ENCODE results near the gene TRIM40.
"Not testable (repeated sequence)": the region's sequence is repeated elsewhere in the genome, so short reads cannot be mapped to it uniquely, and the experiment has no call there.

TRIM40 gene

DNA sequence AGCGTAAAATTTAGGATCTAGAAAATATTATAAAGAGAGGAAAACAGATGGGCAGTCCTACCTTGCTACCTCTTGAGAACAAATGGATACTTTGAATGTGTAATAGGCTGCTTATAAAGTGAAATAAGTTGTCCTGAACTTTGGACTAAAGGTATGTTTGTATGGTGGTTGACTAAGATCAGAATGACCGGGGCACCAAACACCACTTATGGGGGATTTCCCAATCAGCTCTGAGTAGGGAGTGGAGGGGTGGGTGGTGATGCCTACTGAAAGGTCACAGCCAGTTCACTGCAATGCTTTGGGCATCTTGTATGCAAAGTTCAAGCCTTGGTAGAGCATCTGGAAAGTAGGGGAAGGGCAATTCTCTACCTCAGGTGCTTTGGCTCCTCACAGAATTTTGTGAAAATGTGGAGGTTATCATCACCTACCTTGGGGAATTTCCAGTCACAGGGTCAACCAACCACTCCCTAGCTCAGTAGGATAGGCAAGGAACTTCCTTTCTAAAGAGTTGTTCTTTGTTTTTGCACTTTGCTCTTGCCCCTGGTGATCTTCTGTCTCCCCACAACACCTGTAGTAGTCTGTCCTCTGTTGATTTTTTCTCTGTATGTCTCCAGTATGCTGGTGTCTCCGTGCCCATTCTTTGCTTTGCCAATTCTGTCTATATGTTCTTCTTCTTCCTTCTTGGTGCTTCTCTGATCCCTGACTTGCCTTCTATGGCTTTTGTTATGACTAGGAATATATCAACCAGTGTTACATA is 22.8 kb upstream of the TRIM40 start, which contains the start of gene TRIM31:
TSS of gene TRIM31 (minus strand) at position 88 of the 757 bp plus-strand sequence. CDS start 285 bp downstream, outside the sequence.
- no peak within 1 kb of the TSS for H3K27ac ChIP-seq
- DNase-seq (ENCODE audit: low read depth, low spot score): no peak

GRCh38 chr6:30113841-30114240 is 22.1 kb upstream of the TRIM40 start:
- H3K27ac ChIP-seq: no peak overlapping the region
- DNase-seq (ENCODE audit: low read depth, low spot score): no peak

- DNase-seq (ENCODE audit: low read depth, low spot score): no peak
- no peak overlapping the region for H3K27ac ChIP-seq
Observed at GRCh38 chr6:30116724-30117123, 19.2 kb upstream of the TRIM40 start.

DNA sequence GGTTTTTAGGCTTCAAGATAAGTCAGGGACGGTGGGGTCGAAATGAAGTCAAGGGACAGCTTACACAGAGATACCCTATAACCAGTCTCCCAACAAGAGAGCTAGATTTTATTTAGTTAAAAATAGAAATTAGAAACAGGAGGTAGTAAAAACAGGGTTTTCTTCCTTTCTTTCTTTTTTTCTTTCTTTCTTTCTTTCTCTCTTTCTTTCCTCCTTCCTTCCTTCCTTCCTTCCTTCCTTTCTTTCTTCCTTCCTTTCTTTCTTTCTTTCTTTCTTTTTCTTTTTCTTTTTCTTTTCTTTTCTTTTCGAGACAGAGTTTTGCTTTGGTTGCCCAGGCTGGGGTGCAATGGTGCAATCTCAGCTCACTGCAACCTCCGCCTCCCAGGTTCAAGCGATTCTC is 17.2 kb upstream of the TRIM40 start:
- not testable (repeated sequence) for H3K27ac ChIP-seq; DNase-seq (ENCODE audit: low read depth, low spot score)

DNA sequence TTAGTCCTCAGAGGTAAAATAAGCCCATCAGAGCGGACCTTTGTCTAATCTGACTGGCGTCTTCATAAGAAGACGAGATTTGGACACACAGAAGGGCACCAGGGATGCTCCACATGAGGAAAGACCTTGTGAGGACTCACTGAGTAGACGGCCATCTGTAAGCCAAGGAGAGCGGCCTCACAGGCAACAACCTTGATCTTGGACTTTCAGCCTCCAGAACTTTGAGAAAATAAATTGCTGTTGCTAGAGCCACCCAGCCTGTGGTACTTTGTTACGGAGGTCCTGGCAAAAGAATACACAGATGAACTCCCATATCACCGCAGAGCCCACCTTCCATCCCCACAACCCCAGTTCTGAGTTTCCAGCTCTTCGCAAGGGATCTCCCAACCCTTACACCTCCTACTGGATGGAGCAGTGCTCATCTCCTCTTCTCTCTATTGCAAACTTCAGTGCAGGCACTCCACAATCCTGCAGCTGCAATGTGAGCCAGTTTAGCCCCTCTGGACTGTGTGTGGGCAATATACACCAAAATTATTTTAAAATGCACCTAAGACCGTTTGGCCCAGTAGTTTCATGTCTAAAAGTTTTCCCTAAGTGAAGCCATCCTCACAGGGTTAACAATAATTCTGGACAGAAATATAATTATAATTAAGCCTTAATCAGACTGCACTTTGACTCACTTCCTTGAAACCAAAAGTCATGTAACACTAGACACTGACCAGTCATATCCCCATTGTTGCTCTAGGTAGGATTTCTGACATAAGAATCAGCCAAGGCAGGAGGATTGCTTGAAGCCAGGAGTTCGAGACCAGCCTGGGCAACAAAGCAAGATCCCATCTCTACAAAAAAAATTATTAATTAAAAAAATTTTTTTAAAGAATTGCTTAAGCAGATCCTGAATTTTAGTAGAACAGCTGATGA is 14.2 kb upstream of the TRIM40 start:
- no peak for DNase-seq (ENCODE audit: low read depth, low spot score)
- no peak overlapping the region for H3K27ac ChIP-seq

DNA sequence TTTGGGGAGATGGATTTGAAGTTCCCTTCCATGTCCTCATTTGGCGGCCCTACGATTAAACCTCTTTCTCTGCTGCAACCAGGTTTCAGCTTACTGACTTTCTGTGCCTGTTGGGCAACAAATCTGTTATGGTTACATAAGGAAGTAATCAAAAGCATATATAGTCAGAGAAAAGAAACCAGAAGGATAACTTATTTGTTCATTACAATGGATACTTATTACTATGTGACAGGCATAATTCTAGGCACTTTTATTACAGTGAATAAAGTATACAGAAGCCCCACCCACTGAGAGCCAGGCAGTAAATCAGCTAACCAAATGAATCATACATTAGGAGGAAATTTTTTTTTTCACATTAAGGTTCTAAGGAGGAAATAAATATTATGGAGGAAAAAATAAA is 13.4 kb upstream of the TRIM40 start:
- H3K27ac ChIP-seq: no peak overlapping the region
- DNase-seq (ENCODE audit: low read depth, low spot score): peak; percentile 26

- no peak overlapping the region for H3K27ac ChIP-seq
- no peak for DNase-seq (ENCODE audit: low read depth, low spot score)
Observed at GRCh38 chr6:30127238-30128093, 8.5 kb upstream of the TRIM40 start.

GRCh38 chr6:30129265-30130178 is 6.4 kb upstream of the TRIM40 start:
- H3K27ac ChIP-seq: no peak overlapping the region
- no peak for DNase-seq (ENCODE audit: low read depth, low spot score)

- no peak overlapping the region for H3K27ac ChIP-seq
- DNase-seq (ENCODE audit: low read depth, low spot score): no peak
Observed at GRCh38 chr6:30130179-30130679, 5.7 kb upstream of the TRIM40 start.

DNA sequence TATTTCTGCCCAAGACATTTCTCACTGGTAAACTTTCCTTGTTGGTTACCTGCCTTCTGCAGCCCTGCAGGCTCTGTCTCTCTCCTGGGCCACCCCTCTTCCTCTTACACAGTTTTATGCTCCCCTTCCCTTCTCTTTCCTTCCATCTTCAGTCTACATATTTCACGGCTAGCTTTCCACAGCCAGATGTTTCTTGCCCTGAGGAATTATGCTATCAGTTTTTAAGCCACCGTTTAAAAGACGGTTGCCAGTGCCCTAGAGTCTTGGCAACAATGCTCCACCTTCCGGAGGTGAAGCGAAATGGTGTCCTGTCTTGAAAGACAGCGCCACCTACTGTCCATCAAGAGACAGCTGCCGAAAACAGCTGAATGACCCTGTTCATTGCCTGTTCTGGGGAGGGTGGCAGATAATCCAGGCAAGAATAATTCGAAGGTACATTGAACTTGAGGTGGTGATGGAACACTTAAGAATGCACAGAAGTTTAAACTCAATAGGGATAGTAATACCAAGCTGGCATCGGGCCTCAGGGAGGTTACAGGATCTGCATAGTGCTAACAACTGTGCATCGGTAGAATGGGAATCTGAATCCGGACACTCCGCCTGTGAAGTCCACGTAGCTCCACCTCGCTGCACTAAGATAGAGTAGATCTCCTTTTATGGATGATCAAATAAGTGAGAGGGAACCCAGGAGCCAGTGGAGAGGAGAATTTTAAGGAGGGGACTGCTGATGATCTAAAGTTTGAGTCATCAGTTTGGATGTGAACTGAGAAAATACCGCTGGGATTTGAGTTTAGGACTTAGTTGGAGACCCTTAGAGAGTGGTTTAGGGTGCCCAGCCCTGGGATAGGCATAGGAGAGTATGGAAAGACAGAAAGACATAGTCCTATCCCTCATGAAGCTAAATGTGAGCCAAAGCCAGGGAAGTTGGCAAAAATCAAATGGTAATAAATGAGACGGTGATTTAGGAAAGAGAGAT is 4.8 kb upstream of the TRIM40 start:
- no peak overlapping the region for H3K27ac ChIP-seq
- DNase-seq (ENCODE audit: low read depth, low spot score): peak; percentile 61

DNA sequence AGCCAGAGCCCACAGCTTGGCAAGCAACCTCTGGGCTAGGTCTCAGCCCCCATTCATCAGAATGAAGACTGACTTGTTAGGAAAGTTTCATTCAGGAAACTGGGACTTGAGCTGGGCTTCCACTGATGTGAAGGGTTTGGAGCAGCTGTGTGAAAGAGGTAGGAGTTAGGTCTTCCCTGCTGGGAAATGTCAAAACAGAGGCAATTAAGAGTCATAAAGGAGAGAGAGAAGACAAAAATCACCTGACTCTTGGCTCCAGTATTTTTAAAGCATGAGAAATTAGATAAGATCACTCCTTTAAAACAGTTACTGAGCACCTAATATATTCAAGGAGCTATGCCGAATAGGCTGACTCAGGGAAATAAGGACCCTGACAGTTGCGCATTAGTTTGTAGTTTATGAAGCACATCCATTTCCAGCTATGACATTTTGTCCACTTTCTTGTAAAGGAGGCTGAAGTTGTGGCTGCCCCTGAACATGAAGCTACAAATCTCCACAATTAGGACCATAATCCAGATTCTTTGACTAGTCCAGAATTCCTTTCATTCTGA is 3.9 kb upstream of the TRIM40 start:
- no peak for DNase-seq (ENCODE audit: low read depth, low spot score)
- no peak overlapping the region for H3K27ac ChIP-seq

- no peak overlapping the region for H3K27ac ChIP-seq
Observed at GRCh38 chr6:30135147-30135546, 793 bp upstream of the TRIM40 start.

GRCh38 chr6:30136570-30137286 is 788 bp downstream of the TRIM40 start:
- DNase-seq (ENCODE audit: low read depth, low spot score): no peak
- H3K27ac ChIP-seq: no peak overlapping the region

More at GRCh38 chr6:30135147-30135546, 793 bp upstream of the TRIM40 start:
- DNase-seq (ENCODE audit: low read depth, low spot score): no peak

- H3K27ac ChIP-seq; DNase-seq (ENCODE audit: low read depth, low spot score): not testable (repeated sequence)
Observed at GRCh38 chr6:30140240-30140639, 4.3 kb downstream of the TRIM40 start.

DNA sequence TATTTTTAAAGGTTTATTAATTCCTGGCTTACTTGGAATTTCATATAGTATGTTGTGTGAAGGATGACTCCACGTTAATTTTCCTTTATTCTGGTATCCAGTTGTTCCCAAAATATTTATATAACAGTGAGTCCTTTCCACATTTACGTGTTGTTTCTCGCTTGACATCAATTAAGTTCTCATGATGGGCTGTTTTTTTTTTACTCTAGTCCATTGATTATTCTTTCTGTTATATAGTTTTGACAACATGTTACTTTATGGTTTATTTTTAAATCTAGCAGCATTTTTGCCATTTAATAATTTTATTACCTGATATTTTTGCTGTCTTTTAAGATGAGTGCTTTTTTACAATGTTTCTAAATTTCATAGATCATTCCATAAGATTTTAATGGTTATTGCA is 6.7 kb downstream of the TRIM40 start:
- no peak for DNase-seq (ENCODE audit: low read depth, low spot score)
- H3K27ac ChIP-seq: no peak overlapping the region

GRCh38 chr6:30143780-30144179 is 7.8 kb downstream of the TRIM40 start:
- no peak for DNase-seq (ENCODE audit: low read depth, low spot score)
- no peak overlapping the region for H3K27ac ChIP-seq

GRCh38 chr6:30144811-30145210 is 8.9 kb downstream of the TRIM40 start:
- no peak overlapping the region for H3K27ac ChIP-seq
- no peak for DNase-seq (ENCODE audit: low read depth, low spot score)

All from epithelial cell of prostate (primary cell).